Panc1 (cell line): ENCODE data around the gene TM7SF2.

Experiments used
- POLR2AphosphoS5 ChIP-seq: IDR thresholded peaks from 2 replicates; pipeline ENCODE4 v1.6.1; 2012; ENCODE audit warnings: mild to moderate bottlenecking, low read depth, low read length, moderate library complexity
- SIN3A ChIP-seq: IDR thresholded peaks from 2 replicates; pipeline ENCODE4 v1.6.1; 2012; ENCODE audit warnings: low read depth, mild to moderate bottlenecking, low read length, moderate library complexity, borderline replicate concordance; ENCODE audit not compliant: insufficient read depth
- TCF7L2 ChIP-seq: IDR thresholded peaks from 2 replicates; pipeline ENCODE4 v1.6.1; 2011; ENCODE audit warnings: mild to moderate bottlenecking, low read depth, low read length, inconsistent platforms
- TF ChIP-seq, protein P1 (sequence below): fragments of 450-650 bp; IDR thresholded peaks from 2 replicates; pipeline ENCODE4 v1.5.1; 2017; ENCODE audit warnings: mild to moderate bottlenecking
- TF ChIP-seq, protein P2 (sequence below), 2 experiments: IDR thresholded peaks; 2 replicates each; pipeline ENCODE4 v1.6.1; 2011 to 2012; ENCODE audit warnings: low read depth in 2 of 2, control low read depth in 1 of 2, low read length in 1 of 2, mild to moderate bottlenecking in 1 of 2, moderate library complexity in 1 of 2; ENCODE audit not compliant: insufficient read depth in 1 of 2

DNA sequence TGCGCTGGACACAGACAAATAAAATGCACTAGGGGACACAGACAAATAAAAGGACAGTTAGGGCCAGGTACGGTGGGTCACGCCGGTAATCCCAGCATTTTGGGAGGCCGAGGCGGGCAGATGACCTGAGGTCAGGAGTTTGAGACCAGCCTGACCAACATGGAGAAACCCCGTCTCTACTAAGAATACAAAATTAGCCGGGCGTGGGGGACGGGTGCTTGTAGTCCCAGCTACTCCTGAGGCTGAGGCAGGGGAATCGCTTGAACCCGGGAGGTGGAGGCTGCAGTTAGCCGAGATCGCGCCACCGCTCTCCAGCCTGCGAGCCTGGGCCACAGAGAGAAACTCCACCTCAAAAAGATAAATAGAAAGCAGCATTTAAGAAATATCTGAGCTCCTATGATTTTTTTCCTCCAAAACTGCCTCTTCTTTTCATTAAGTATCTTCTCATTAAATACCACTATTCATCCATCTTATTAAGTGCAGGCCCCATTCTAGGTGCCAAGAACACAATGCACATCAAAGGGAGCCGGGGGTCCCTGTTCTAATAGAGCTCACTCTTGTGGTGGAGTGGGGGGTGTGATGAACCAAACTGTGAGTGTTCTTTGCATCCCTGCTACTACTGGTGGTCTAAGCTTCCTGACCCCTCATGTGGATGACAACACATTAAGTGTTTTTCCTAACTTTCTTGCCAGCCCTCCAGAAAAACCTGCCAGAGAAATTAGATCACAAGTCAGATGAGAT is 6.6 kb downstream of the TM7SF2 start:
- TF ChIP-seq, protein P1, sequence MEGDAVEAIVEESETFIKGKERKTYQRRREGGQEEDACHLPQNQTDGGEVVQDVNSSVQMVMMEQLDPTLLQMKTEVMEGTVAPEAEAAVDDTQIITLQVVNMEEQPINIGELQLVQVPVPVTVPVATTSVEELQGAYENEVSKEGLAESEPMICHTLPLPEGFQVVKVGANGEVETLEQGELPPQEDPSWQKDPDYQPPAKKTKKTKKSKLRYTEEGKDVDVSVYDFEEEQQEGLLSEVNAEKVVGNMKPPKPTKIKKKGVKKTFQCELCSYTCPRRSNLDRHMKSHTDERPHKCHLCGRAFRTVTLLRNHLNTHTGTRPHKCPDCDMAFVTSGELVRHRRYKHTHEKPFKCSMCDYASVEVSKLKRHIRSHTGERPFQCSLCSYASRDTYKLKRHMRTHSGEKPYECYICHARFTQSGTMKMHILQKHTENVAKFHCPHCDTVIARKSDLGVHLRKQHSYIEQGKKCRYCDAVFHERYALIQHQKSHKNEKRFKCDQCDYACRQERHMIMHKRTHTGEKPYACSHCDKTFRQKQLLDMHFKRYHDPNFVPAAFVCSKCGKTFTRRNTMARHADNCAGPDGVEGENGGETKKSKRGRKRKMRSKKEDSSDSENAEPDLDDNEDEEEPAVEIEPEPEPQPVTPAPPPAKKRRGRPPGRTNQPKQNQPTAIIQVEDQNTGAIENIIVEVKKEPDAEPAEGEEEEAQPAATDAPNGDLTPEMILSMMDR = no peak; the same call in 1 of the 2 replicates
- TF ChIP-seq POLR2AphosphoS5 (no peak), SIN3A (no peak), TCF7L2 (no peak)
- TF ChIP-seq, protein P2, sequence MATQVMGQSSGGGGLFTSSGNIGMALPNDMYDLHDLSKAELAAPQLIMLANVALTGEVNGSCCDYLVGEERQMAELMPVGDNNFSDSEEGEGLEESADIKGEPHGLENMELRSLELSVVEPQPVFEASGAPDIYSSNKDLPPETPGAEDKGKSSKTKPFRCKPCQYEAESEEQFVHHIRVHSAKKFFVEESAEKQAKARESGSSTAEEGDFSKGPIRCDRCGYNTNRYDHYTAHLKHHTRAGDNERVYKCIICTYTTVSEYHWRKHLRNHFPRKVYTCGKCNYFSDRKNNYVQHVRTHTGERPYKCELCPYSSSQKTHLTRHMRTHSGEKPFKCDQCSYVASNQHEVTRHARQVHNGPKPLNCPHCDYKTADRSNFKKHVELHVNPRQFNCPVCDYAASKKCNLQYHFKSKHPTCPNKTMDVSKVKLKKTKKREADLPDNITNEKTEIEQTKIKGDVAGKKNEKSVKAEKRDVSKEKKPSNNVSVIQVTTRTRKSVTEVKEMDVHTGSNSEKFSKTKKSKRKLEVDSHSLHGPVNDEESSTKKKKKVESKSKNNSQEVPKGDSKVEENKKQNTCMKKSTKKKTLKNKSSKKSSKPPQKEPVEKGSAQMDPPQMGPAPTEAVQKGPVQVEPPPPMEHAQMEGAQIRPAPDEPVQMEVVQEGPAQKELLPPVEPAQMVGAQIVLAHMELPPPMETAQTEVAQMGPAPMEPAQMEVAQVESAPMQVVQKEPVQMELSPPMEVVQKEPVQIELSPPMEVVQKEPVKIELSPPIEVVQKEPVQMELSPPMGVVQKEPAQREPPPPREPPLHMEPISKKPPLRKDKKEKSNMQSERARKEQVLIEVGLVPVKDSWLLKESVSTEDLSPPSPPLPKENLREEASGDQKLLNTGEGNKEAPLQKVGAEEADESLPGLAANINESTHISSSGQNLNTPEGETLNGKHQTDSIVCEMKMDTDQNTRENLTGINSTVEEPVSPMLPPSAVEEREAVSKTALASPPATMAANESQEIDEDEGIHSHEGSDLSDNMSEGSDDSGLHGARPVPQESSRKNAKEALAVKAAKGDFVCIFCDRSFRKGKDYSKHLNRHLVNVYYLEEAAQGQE (IDR thresholded peaks at IDR 0.05; ENCODE audit: insufficient read depth in 1 of 2, low read depth in 2 of 2, low read length in 1 of 2) = no peak
